Measurements from ENCODE around the gene TAL2.

TAL2 gene

DNA sequence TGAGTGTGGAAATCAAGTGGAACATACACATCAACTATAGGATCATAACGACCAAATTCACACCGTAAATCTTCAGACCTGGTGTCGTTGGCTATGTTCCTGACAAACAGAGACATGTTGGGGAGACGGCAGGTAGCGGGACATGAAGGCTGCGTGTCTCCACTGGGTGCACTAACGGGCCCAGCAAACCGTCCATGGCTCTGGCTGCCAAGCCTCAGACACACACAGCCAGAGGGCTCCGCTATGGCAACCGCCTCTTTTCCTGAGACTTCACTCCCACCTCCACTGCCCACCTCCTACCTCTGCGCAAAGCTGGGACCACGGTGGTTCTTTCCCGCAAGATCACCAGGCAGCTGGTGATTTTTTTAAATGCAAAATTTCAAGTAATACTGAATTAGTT lies 48.4 kb downstream of the TAL2 start:
- DNase-seq (ENCODE audit: low spot score) = no peak

GRCh38 chr9:105711867-105712266 lies 49.6 kb downstream of the TAL2 start:
- no peak for DNase-seq (ENCODE audit: low spot score)

- no peak for DNase-seq (ENCODE audit: low spot score)
Measured at GRCh38 chr9:105712297-105712696, 50.0 kb downstream of the TAL2 start.
